ENCODE results near the gene GPR52.

Gene GPR52

DNA sequence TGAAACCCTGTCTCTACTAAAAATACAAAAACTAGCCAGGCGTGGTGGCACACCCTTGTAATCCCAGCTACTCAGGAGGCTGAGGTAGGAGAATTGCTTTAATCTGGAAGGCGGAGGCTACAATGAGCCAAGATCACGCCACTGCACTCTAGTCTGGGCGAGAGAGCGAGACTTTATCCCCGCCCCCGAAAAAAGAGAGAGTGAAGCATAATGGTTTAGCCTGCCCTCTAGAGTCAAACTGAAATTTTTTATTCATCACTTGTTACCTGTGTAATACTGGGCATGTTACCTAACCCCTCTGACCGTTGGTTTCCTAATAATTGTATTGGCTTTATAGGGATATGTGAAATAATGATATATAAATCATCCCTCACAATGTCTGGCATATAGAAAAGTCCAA, 18.8 kb downstream of the GPR52 start:
- no peak for DNase-seq (ENCODE audit: low read depth, low spot score)

DNA sequence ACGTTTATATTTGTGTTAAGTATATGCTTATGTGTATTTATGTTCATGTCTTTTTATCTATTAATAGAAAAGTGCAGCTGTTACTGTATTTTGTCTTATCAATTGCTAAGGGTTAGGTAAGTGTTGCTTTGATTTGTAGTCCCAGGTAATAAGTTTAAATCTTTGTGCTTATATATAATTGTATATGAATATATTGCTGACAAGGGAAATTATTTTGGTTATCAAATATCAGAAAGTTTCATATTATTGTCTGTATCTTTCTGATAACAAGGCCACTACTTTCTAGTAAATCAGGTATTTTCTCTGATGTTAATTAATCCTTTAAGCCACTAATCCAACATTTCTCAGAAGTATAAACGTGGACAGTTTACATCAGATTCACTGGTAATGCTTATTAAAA, 21.3 kb downstream of the GPR52 start:
- no peak for DNase-seq (ENCODE audit: low read depth, low spot score)

DNA sequence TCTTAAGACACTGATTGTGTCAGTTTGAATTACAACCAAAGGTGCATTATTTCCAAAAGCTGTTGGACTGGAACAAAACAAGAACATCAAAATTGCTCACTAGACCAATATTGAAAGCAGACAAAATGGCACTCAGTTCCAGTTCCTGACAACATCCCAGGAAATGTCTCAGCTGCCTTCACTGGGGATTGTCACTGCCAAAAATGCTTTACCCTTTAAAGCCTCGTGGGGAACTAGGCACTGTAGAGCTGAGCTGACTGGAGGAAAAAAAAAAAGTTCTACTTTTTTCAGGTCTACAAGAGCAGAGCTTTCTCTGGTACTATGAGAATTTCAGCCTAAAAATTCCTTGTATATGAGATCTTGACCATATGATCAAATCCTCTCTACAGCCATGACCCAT, 21.9 kb downstream of the GPR52 start:
- no peak for DNase-seq (ENCODE audit: low read depth, low spot score)

DNA sequence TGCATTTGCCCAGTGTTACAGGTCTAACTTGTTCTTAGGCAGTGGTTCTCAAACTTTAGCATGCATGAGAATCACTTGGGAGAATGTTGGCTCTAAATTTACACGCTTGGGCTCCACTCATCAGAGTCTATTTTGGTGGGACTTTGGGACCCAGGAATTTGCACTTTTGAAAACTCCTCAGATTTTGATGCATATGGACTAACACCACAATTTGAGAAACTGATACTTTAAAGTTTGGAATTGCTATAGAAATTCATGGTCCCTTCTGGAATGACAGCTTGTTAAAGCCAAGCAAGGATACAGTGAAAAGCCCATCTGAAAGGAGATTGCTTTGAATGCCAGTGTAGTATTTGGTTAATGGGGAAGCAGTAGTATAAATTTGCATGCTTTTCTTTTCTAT, 31.5 kb downstream of the GPR52 start:
- no peak for DNase-seq (ENCODE audit: low read depth, low spot score)

DNA sequence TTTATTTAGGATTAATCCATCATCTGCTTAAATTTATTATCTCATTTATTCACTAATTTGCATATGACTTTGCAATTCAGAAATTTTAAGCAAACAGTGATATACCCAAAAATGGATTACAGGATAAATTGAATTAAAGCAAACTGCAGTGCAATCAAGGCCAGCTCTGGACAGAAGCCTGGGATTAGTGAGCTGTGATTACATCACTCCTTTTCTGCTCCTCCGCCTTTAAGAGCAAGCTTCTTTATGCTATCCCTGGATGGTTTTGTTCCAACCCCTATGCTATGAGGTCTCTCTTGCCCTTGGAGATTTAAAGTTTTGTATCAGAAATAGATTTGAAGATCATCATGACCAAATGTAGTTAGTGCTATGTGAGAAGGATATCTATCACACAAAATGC, 32.6 kb downstream of the GPR52 start:
- DNase-seq (ENCODE audit: low read depth, low spot score): no peak

DNA sequence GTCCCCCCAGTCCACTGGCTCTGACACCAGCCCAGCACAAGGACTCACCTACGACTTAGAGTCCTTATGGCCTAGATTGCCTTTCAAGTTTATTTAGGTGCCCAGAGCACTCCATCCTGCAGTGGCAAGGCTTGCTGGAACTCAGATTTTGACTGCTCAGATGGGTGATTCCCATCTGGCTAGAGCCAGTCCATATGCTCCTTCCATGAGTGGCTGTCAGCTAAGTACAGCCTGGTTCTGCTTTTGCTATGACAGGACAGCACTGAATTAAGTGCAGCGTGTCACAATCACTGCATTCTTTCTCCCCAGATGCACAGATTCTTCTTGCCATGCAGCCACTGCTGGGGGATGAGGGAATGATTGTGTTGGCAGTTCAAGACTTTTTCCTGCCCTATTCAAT, 43.8 kb downstream of the GPR52 start:
- DNase-seq (ENCODE audit: low read depth, low spot score): no peak

DNA sequence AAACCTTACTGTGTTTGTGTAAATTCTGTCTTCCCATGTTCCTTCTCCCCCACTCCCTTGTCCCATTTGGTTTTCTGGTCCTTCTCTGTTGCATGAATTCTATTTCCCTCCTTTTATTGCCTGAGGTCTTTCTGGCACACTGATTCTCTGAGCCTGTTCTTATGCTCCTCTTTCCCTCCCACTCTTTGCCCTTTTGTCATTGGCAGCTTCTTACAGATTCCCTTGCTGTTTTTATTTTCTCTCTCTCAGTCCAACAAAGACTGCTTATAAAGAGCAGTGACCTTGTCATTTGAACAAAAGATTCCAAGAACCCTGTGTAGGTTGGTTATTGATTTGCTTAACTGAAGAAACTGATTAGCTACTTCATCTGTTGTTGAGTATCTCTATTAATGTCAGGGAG, 49.7 kb downstream of the GPR52 start:
- DNase-seq (ENCODE audit: low read depth, low spot score): no peak
